H1 (cell line): ENCODE results near the gene MRFAP1L1. TPM values are rescaled to one million over a fixed set of nuclear protein-coding genes. Genes with fewer than 3 reads are reported as not detected.

Experiments used
- CTCF ChIA-PET: fragments of 300-600 bp; sonication (Branson Sonifier 250); formaldehyde crosslinking; loops from one replicate; lab custom pipeline; 2021; ENCODE audit not compliant: partially characterized antibody; lab: Charles Lee
- POLR2A ChIA-PET: fragments of 300-600 bp; sonication (Branson Sonifier 250); formaldehyde crosslinking; loops from one replicate; lab custom pipeline; 2021; ENCODE audit warnings: inconsistent platforms; ENCODE audit not compliant: partially characterized antibody; lab: Charles Lee
- DNase-seq, 2 experiments: peaks; one replicate each; pipeline versions ENCODE4 v3.0.0 to v3.0.0-alpha.2; 2010 to 2022; ENCODE audit warnings: low spot score in 2 of 2, low read depth in 1 of 2, mixed read lengths in 1 of 2
- FAIRE-seq: peaks from 2 replicates; lab custom pipeline; 2011; peaks lifted over from hg19 to GRCh38; lab: Jason Lieb, UNC
- H2AFZ ChIP-seq: 2 replicates; pipeline ENCODE4 v1.8.1; 2012; ENCODE audit warnings: low read length, inconsistent platforms
- H2AK5ac ChIP-seq: 2 replicates; pipeline ENCODE4 v1.6.1; 2013; ENCODE audit warnings: low read depth, low read length
- H2BK120ac ChIP-seq: replicated peaks from 2 replicates; pipeline ENCODE3; 2013; ENCODE audit warnings: low read depth, low read length, inconsistent platforms
- H2BK12ac ChIP-seq: 2 replicates; pipeline ENCODE4 v1.6.1; 2013; ENCODE audit warnings: low read depth, low read length
- H2BK15ac ChIP-seq: 2 replicates; pipeline ENCODE4 v1.6.1; 2013; ENCODE audit warnings: low read length
- H2BK20ac ChIP-seq: 2 replicates; pipeline ENCODE4 v1.6.1; 2013; ENCODE audit warnings: low read length
- H2BK5ac ChIP-seq: 2 replicates; pipeline ENCODE4 v1.6.1; 2013; ENCODE audit warnings: low read depth, low read length
- H3K14ac ChIP-seq: 2 replicates; pipeline ENCODE4 v1.6.1; 2013; ENCODE audit warnings: inconsistent platforms; ENCODE audit not compliant: insufficient read length
- H3K18ac ChIP-seq: 2 replicates; pipeline ENCODE4 v1.6.1; 2013; ENCODE audit warnings: low read length; ENCODE audit errors: extremely low read depth
- H3K23ac ChIP-seq: 2 replicates; pipeline ENCODE4 v1.6.1; 2013; ENCODE audit warnings: inconsistent platforms; ENCODE audit not compliant: insufficient read length
- H3K23me2 ChIP-seq: 2 replicates; pipeline ENCODE4 v1.6.1; 2013; ENCODE audit warnings: low read depth, low read length
- H3K27ac ChIP-seq: 2 replicates; pipeline ENCODE4 v1.6.1; 2011; ENCODE audit warnings: low read depth, low read length, inconsistent platforms
- H3K27me3 ChIP-seq, 4 experiments: replicated peaks in 1 of 4; 1 replicate in 1 of 4; 2 replicates in 3 of 4; pipeline versions ENCODE4 v1.6.1 to v1.8.1; 2011 to 2013; ENCODE audit warnings: low read length in 3 of 4, mild to moderate bottlenecking in 3 of 4, inconsistent platforms in 2 of 4, mixed read lengths in 2 of 4, moderate library complexity in 1 of 4; ENCODE audit not compliant: control insufficient read depth in 3 of 4, insufficient read depth in 3 of 4; ENCODE audit errors: extremely low read depth in 1 of 4
- H3K36me3 ChIP-seq, 4 experiments: 2 replicates each; pipeline versions ENCODE4 v1.6.1 to v1.8.1; 2011 to 2013; ENCODE audit warnings: mild to moderate bottlenecking in 4 of 4, low read length in 3 of 4, moderate library complexity in 2 of 4, control low read depth in 1 of 4, inconsistent platforms in 1 of 4; ENCODE audit not compliant: insufficient read depth in 4 of 4, control insufficient read depth in 2 of 4
- H3K4ac ChIP-seq: replicated peaks from 2 replicates; pipeline ENCODE3; 2013; ENCODE audit warnings: low read length, low read depth, mixed read lengths, inconsistent platforms; ENCODE audit not compliant: insufficient read length
- H3K4me1 ChIP-seq, 4 experiments: replicated peaks in 1 of 4; 1 replicate in 1 of 4; 2 replicates in 3 of 4; pipeline versions ENCODE4 v1.6.1 to v1.8.1; 2011 to 2013; ENCODE audit warnings: low read length in 3 of 4, inconsistent platforms in 2 of 4, mixed read lengths in 1 of 4; ENCODE audit not compliant: insufficient read depth in 4 of 4, control insufficient read depth in 3 of 4
- H3K4me2 ChIP-seq, 2 experiments: 2 replicates each; pipeline versions ENCODE4 v1.6.1 to v1.8.1; 2011 to 2013; ENCODE audit warnings: low read depth in 2 of 2, low read length in 2 of 2, control low read depth in 1 of 2, inconsistent platforms in 1 of 2, mild to moderate bottlenecking in 1 of 2; ENCODE audit not compliant: insufficient read depth in 1 of 2
- H3K4me3 ChIP-seq, 4 experiments: fragments of 200-600, 300-600 bp in 1 of 4; sonication (generic), shearing (Covaris generic), sonication (Bioruptor Twin) in 1 of 4; 2 replicates each; pipeline versions ENCODE4 v1.5.1 to v1.8.1; 2011 to 2016; ENCODE audit warnings: low read length in 4 of 4, low read depth in 3 of 4, control low read depth in 2 of 4, inconsistent platforms in 2 of 4, mild to moderate bottlenecking in 2 of 4, mixed read lengths in 1 of 4, moderate library complexity in 1 of 4; ENCODE audit not compliant: insufficient read depth in 2 of 4; ENCODE audit errors: extremely low read depth in 1 of 4
- H3K56ac ChIP-seq: replicated peaks from 2 replicates; pipeline ENCODE3; 2013; ENCODE audit warnings: low read depth, mild to moderate bottlenecking, mixed read lengths, low read length, inconsistent platforms; ENCODE audit not compliant: insufficient read length
- H3K79me1 ChIP-seq: 2 replicates; pipeline ENCODE4 v1.6.1; 2013; ENCODE audit warnings: low read depth, low read length, control low read depth
- H3K79me2 ChIP-seq, 2 experiments: 2 replicates each; pipeline versions ENCODE4 v1.6.1 to v1.8.1; 2012 to 2013; ENCODE audit warnings: low read length in 2 of 2, mild to moderate bottlenecking in 2 of 2, inconsistent platforms in 1 of 2; ENCODE audit not compliant: insufficient read depth in 2 of 2, control insufficient read depth in 1 of 2
- H3K9ac ChIP-seq, 4 experiments: replicated peaks in 1 of 4; 1 replicate in 1 of 4; 2 replicates in 3 of 4; pipeline versions ENCODE4 v1.6.1 to v1.8.1; 2011 to 2013; ENCODE audit warnings: low read depth in 3 of 4, low read length in 3 of 4, control low read depth in 2 of 4, mild to moderate bottlenecking in 2 of 4, moderate library complexity in 2 of 4, inconsistent platforms in 1 of 4; ENCODE audit errors: extremely low read depth in 1 of 4
- H3K9me3 ChIP-seq, 2 experiments: 2 replicates each; pipeline versions ENCODE4 v1.6.1 to v1.8.1; 2012 to 2013; ENCODE audit warnings: mild to moderate bottlenecking in 2 of 2, moderate library complexity in 2 of 2, control low read depth in 1 of 2, inconsistent platforms in 1 of 2, low read depth in 1 of 2, low read length in 1 of 2, mixed read lengths in 1 of 2; ENCODE audit not compliant: insufficient read depth in 2 of 2
- H4K20me1 ChIP-seq, 2 experiments: replicated peaks in 1 of 2; 2 replicates each; pipeline versions ENCODE3 to v1.8.1; 2011 to 2013; ENCODE audit warnings: inconsistent platforms in 2 of 2, low read length in 2 of 2, mild to moderate bottlenecking in 1 of 2; ENCODE audit not compliant: insufficient read depth in 2 of 2, control insufficient read depth in 1 of 2
- H4K5ac ChIP-seq: 2 replicates; pipeline ENCODE4 v1.6.1; 2013; ENCODE audit warnings: low read length, low read depth, mixed read lengths, inconsistent platforms; ENCODE audit not compliant: insufficient read length
- H4K8ac ChIP-seq: 2 replicates; pipeline ENCODE4 v1.8.0; 2013; ENCODE audit warnings: mild to moderate bottlenecking, moderate library complexity, low read length, inconsistent platforms; ENCODE audit not compliant: insufficient read depth; ENCODE audit errors: extremely low read depth
- H4K91ac ChIP-seq: replicated peaks from 2 replicates; pipeline ENCODE3; 2013; ENCODE audit warnings: low read length, mixed read lengths, inconsistent platforms; ENCODE audit not compliant: insufficient read length
- RAD21 ChIP-seq, 2 experiments: IDR thresholded peaks in 1 of 2; conservative IDR thresholded peaks in 1 of 2; 2 replicates each; pipeline ENCODE4 v1.6.1; 2011; ENCODE audit warnings: low read depth in 2 of 2, low read length in 2 of 2, improper control_type of control experiment in 1 of 2, inconsistent platforms in 1 of 2, mild to moderate bottlenecking in 1 of 2, moderate library complexity in 1 of 2
- SIRT6 ChIP-seq: IDR thresholded peaks from one replicate; pipeline ENCODE4 v1.7.1; 2012; ENCODE audit warnings: low read length, inconsistent platforms
- SP1 ChIP-seq: IDR thresholded peaks from 2 replicates; pipeline ENCODE4 v1.6.1; 2011; ENCODE audit warnings: low read depth, low read length
- TCF12 ChIP-seq: IDR thresholded peaks from 2 replicates; pipeline ENCODE4 v1.6.1; 2011; ENCODE audit warnings: low read depth, mild to moderate bottlenecking, low read length
- TEAD4 ChIP-seq: IDR thresholded peaks from 2 replicates; pipeline ENCODE4 v1.6.1; 2012; ENCODE audit warnings: low read depth, low read length, inconsistent platforms, mixed read lengths
- WGBS, 2 experiments: shearing (Covaris generic) in 1 of 2; methylation state at CpG; one replicate each; pipeline versions ENCODE4 v1.1.6 to v1.1.7; 2013 to 2015; ENCODE audit warnings: low lambda C conversion rate in 2 of 2, mixed read lengths in 2 of 2, inconsistent platforms in 1 of 2, low coverage in 1 of 2, missing lambda C conversion rate in 1 of 2; ENCODE audit not compliant: insufficient replicate concordance in 2 of 2, insufficient coverage in 1 of 2, insufficient read length in 1 of 2; ENCODE audit errors: extremely low coverage in 1 of 2, missing lambda C conversion rate in 1 of 2; 5-methylcytosine and 5-hydroxymethylcytosine counted together
- polyA plus RNA-seq, 7 experiments: library from polyadenylated mRNA; depleted of rRNA in 3 of 7; stranded (reverse) in 5 of 7; unstranded in 2 of 7; fragments of >200 nt in 5 of 7; fragments of 200-250 nt in 2 of 7; gene quantifications; 1 replicate in 5 of 7; 2 replicates in 1 of 7; 4 replicates in 1 of 7; pipeline versions ENCODE4 v1.2.1 to v1.2.3, GENCODE V29; 2011 to 2013; ENCODE audit warnings: missing spikeins in 2 of 7, mixed read lengths in 2 of 7
- total RNA-seq: library from RNA; stranded (reverse); fragmentation: NEBNext Ultra II Directional; extraction: Animal tissue kit (Norgen Biotek cat#: 25700); gene quantifications from 2 replicates; pipeline ENCODE4 v1.2.1, GENCODE V29; 2021
- TF ChIP-seq, protein P1 (sequence below): IDR thresholded peaks from 2 replicates; pipeline ENCODE4 v1.6.1; 2012; ENCODE audit warnings: low read length, inconsistent platforms
- TF ChIP-seq, protein P2 (sequence below), 3 experiments: IDR thresholded peaks; 1 replicate in 2 of 3; 2 replicates in 1 of 3; pipeline versions ENCODE4 v1.5.1 to v1.6.1; 2011; ENCODE audit warnings: low read length in 3 of 3, mild to moderate bottlenecking in 3 of 3, inconsistent platforms in 2 of 3, low read depth in 1 of 3, moderate library complexity in 1 of 3; ENCODE audit not compliant: insufficient read depth in 1 of 3; ENCODE audit errors: control extremely low read depth in 1 of 3
- TF ChIP-seq, protein P3 (sequence below): IDR thresholded peaks from 2 replicates; pipeline ENCODE4 v1.6.1; 2011; ENCODE audit warnings: low read depth, mild to moderate bottlenecking, low read length; ENCODE audit not compliant: insufficient read depth

Gene MRFAP1L1
- total and polyA plus RNA-seq, 2 of the 8 experiments (the other 6 are each of a cell fraction or from before 2014, with no cell fraction given), result 26.8 to 54.3 TPM

DNA sequence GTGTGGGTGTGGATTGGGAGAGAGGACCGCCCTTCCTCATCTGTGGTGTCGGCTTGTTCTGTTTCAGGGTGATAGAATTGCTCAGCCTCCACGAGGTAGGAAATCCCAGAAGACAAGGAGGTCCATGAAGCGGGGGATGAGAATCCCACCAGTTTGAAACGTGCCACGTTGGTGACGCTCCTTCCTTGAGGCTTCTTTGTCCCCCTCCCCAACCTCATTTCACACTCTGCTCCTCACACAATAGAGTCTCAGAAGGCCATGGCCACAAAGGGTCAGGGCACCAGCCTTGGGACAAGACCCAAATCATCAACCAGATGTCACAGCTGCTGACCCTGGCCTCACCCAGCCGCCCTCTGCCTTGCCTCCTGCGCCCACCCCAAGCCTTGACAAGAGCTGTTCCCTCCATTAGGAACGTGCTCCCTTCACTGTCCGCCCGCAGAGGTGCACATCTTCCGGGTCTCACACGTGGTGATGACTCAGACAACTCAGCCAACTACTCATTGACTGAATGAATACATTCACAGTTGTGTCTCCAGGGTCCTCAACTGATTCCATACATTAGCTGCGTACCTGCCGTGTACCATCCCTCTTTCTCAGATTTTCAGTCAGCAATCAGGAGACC lies 24.6 kb upstream of the MRFAP1L1 start:
- Histone ChIP-seq H3K23ac (no peak overlapping the region), H4K91ac (no peak overlapping the region), H3K9ac (no peak overlapping the region), H2AK5ac (no peak overlapping the region), H3K4me1 (no peaks in the 10 kb centered on the region; a peak in 1 of 7 replicates), H3K79me1 (no peaks in the 10 kb centered on the region), H3K9me3 (no peaks in the 10 kb centered on the region), H3K27ac (no peak overlapping the region), H3K4me2 (no peak overlapping the region), H2BK20ac (no peak overlapping the region), H3K4ac (no peak overlapping the region), H3K4me3 (no peak overlapping the region), H4K5ac (no peak overlapping the region), H2BK12ac (no peak overlapping the region; the same call in 1 of the 2 replicates), H3K79me2 (no peaks in the 10 kb centered on the region), H2BK5ac (no peak overlapping the region), H4K8ac (0 out of 2 replicates have a peak overlapping the region, but pooled peaks have one; percentile 4), H2BK15ac (no peak overlapping the region), H2AFZ (no peak overlapping the region), H3K27me3 (no peaks in the 10 kb centered on the region), H3K18ac (no peak overlapping the region), H3K23me2 (no peaks in the 10 kb centered on the region), H3K36me3 (no peaks in the 10 kb centered on the region), H4K20me1 (no peaks in the 10 kb centered on the region), H2BK120ac (no peak overlapping the region), H3K56ac (no peak overlapping the region), H3K14ac (no peak overlapping the region)
- ChIA-PET CTCF (interaction anchor here (0.6 to 1.3 kb wide), 4 partner anchors 9 to 337 kb away, joined by 3 to 4 read pairs (median 3); no protein-coding TSS in a partner anchor), POLR2A (interaction anchor here (0.7 kb wide), 1 partner anchor 169 kb away, joined by 3 read pairs; no protein-coding TSS in a partner anchor)
- 90% methylated on average over 16 of the region's 16 CpGs; no CpG with 5 or more reads in 1 of the 2 experiments for WGBS, 2 experiments
- FAIRE-seq (no peak), DNase-seq (no peak)
- no peak for TF ChIP-seq RAD21 (IDR thresholded peaks at IDR 0.05 in 1 of 2, conservative IDR thresholded peaks at IDR 0.05 in 1 of 2; ENCODE audit: low read depth in 2 of 2, low read length in 2 of 2)
- TF ChIP-seq, protein P1, sequence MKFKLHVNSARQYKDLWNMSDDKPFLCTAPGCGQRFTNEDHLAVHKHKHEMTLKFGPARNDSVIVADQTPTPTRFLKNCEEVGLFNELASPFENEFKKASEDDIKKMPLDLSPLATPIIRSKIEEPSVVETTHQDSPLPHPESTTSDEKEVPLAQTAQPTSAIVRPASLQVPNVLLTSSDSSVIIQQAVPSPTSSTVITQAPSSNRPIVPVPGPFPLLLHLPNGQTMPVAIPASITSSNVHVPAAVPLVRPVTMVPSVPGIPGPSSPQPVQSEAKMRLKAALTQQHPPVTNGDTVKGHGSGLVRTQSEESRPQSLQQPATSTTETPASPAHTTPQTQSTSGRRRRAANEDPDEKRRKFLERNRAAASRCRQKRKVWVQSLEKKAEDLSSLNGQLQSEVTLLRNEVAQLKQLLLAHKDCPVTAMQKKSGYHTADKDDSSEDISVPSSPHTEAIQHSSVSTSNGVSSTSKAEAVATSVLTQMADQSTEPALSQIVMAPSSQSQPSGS, result no peak
- TF ChIP-seq, protein P2, sequence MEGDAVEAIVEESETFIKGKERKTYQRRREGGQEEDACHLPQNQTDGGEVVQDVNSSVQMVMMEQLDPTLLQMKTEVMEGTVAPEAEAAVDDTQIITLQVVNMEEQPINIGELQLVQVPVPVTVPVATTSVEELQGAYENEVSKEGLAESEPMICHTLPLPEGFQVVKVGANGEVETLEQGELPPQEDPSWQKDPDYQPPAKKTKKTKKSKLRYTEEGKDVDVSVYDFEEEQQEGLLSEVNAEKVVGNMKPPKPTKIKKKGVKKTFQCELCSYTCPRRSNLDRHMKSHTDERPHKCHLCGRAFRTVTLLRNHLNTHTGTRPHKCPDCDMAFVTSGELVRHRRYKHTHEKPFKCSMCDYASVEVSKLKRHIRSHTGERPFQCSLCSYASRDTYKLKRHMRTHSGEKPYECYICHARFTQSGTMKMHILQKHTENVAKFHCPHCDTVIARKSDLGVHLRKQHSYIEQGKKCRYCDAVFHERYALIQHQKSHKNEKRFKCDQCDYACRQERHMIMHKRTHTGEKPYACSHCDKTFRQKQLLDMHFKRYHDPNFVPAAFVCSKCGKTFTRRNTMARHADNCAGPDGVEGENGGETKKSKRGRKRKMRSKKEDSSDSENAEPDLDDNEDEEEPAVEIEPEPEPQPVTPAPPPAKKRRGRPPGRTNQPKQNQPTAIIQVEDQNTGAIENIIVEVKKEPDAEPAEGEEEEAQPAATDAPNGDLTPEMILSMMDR (IDR thresholded peaks at IDR 0.05; ENCODE audit: control extremely low read depth in 1 of 3, insufficient read depth in 1 of 3, low read depth in 1 of 3, low read length in 3 of 3), result no peak
- TF ChIP-seq TCF12, result no peak
- no peak for TF ChIP-seq SP1
- no peak for TF ChIP-seq SIRT6
- TF ChIP-seq, protein P3, sequence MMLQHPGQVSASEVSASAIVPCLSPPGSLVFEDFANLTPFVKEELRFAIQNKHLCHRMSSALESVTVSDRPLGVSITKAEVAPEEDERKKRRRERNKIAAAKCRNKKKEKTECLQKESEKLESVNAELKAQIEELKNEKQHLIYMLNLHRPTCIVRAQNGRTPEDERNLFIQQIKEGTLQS, result no peak
- no peak for TF ChIP-seq TEAD4
